ENCODE results near the gene KIF1A.

The KIF1A gene

GRCh38 chr2:240794178-240794721 is 25.8 kb downstream of the KIF1A start:
- TF ChIP-seq CTCF (IDR thresholded peaks at IDR 0.05; ENCODE audit: insufficient read depth, low read length): no peak
- no peak for TF ChIP-seq GABPA (IDR thresholded peaks at IDR 0.05; ENCODE audit: low read depth)
- TF ChIP-seq POLR2AphosphoS5 (IDR thresholded peaks at IDR 0.05; ENCODE audit: low read depth): no peak
- no peak for TF ChIP-seq SPI1 (IDR thresholded peaks at IDR 0.05; ENCODE audit: borderline replicate concordance, low read depth)
- TF ChIP-seq, protein P1, sequence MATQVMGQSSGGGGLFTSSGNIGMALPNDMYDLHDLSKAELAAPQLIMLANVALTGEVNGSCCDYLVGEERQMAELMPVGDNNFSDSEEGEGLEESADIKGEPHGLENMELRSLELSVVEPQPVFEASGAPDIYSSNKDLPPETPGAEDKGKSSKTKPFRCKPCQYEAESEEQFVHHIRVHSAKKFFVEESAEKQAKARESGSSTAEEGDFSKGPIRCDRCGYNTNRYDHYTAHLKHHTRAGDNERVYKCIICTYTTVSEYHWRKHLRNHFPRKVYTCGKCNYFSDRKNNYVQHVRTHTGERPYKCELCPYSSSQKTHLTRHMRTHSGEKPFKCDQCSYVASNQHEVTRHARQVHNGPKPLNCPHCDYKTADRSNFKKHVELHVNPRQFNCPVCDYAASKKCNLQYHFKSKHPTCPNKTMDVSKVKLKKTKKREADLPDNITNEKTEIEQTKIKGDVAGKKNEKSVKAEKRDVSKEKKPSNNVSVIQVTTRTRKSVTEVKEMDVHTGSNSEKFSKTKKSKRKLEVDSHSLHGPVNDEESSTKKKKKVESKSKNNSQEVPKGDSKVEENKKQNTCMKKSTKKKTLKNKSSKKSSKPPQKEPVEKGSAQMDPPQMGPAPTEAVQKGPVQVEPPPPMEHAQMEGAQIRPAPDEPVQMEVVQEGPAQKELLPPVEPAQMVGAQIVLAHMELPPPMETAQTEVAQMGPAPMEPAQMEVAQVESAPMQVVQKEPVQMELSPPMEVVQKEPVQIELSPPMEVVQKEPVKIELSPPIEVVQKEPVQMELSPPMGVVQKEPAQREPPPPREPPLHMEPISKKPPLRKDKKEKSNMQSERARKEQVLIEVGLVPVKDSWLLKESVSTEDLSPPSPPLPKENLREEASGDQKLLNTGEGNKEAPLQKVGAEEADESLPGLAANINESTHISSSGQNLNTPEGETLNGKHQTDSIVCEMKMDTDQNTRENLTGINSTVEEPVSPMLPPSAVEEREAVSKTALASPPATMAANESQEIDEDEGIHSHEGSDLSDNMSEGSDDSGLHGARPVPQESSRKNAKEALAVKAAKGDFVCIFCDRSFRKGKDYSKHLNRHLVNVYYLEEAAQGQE (IDR thresholded peaks at IDR 0.05; ENCODE audit: insufficient replicate concordance, low read depth): no peak
- H3K27me3 ChIP-seq (ENCODE audit: insufficient read depth, poor library complexity, severe bottlenecking): no peaks in the 10 kb centered on the region
- no peak for DNase-seq (ENCODE audit: low read depth in 1 of 2, low spot score in 1 of 2)
- no peak overlapping the region for H3K27ac ChIP-seq (replicated peaks)
- H3K4me3 ChIP-seq (replicated peaks; ENCODE audit: insufficient read depth, low read length): no peak overlapping the region

- TF ChIP-seq CTCF (IDR thresholded peaks at IDR 0.05; ENCODE audit: insufficient read depth, low read length) (no peak), SPI1 (IDR thresholded peaks at IDR 0.05; ENCODE audit: borderline replicate concordance, low read depth) (no peak), POLR2AphosphoS5 (IDR thresholded peaks at IDR 0.05; ENCODE audit: low read depth) (no peak), GABPA (IDR thresholded peaks at IDR 0.05; ENCODE audit: low read depth) (no peak)
- TF ChIP-seq, protein P1 (IDR thresholded peaks at IDR 0.05; ENCODE audit: insufficient replicate concordance, low read depth): no peak
- H3K27ac ChIP-seq (replicated peaks): no peak overlapping the region
- H3K27me3 ChIP-seq (ENCODE audit: insufficient read depth, poor library complexity, severe bottlenecking): no peaks in the 10 kb centered on the region
- H3K4me3 ChIP-seq (replicated peaks; ENCODE audit: insufficient read depth, low read length): no peak overlapping the region
- no peak for DNase-seq (ENCODE audit: low read depth in 1 of 2, low spot score in 1 of 2)
Observed at GRCh38 chr2:240793313-240794177, 26.5 kb downstream of the KIF1A start.

DNA sequence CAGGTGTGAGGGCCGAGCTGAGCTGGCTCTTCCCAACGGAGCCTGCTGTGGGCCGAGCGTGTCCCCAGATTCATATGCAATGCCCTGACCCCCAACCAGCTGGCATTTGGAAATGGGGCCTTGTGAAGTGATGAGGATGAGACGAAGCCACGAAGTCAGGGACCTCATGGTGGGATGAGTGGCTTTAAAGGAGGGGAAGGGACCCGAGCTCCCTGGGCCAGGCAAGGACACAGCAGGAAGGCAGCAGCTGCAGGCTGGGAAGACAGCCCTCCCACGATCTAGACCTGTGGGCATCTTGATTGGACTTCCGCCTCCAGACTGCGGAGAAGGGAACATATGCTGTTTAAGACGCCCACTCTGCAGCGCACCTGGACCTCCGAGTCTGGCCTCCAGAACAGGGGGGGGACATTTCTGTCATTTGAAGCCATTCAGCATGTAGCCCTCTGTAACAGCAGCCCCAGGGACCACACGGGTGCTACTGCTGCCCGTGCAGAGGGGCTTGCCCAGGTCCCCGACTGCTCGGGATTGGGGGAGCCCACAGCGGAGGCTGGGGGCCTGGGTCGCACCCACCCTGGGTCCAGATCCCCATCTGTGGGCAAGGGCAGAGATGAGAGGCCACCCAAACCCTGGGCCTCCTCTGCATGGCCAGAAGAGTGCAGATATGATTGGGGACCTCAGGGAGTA is 27.2 kb downstream of the KIF1A start:
- H3K27ac ChIP-seq (replicated peaks): no peak overlapping the region
- no peak for DNase-seq (ENCODE audit: low read depth in 1 of 2, low spot score in 1 of 2)
- H3K4me3 ChIP-seq (replicated peaks; ENCODE audit: insufficient read depth, low read length): no peak overlapping the region
- H3K27me3 ChIP-seq (ENCODE audit: insufficient read depth, poor library complexity, severe bottlenecking): no peaks in the 10 kb centered on the region
- TF ChIP-seq, protein P1 (IDR thresholded peaks at IDR 0.05; ENCODE audit: insufficient replicate concordance, low read depth): no peak
- TF ChIP-seq SPI1 (IDR thresholded peaks at IDR 0.05; ENCODE audit: borderline replicate concordance, low read depth) (no peak), CTCF (IDR thresholded peaks at IDR 0.05; ENCODE audit: insufficient read depth, low read length) (no peak), GABPA (IDR thresholded peaks at IDR 0.05; ENCODE audit: low read depth) (no peak), POLR2AphosphoS5 (IDR thresholded peaks at IDR 0.05; ENCODE audit: low read depth) (no peak)

Measured in HL-60 (cell line).